Activated CD8-positive, alpha-beta memory T cell treated with anti-CD3 and anti-CD28 coated beads, Interleukin-2, amount 50 U/mL, for 48 hours (primary cell): ENCODE data around the gene CD68.
A peak's percentile ranks its signal among the peaks of the same experiment; 100 is the strongest.
"Not testable (repeated sequence)": the region's sequence is repeated elsewhere in the genome, so short reads cannot be mapped to it uniquely, and the experiment has no call there.

Experiments used
- DNase-seq: peaks from one replicate; pipeline ENCODE4 v3.0.0-alpha.2; 2020

Gene CD68

GRCh38 chr17:7614425-7615264 is 35.2 kb downstream of the CD68 start, which contains the start of gene FXR2:
Gene FXR2, minus strand, starts transcription at chr17:7614897. Its CDS starts 365 bp downstream, at chr17:7614532.
- DNase-seq, result peak; percentile 98

DNA sequence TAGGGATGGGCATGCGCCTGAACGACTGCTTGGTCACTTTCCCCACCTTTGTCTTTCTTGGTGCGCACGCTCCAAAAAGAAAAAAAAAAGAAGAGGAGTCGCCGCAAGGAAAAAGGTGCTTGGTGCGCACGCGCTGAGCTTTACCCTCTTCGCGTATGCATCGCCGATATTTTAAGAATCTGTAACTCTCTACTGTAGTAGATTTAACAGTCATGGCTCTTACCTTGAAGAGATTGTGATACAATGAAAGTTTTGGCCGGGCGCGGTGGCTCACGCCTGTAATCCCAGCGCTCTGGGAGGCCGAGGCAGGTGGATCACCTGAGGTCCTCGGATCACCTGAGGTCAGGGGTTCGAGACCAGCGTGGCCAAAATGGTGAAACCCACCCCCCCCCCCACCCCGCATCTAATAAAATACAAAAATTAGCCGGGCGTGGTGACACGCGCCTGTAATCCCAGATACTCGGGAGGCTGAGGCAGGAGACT is 35.9 kb downstream of the CD68 start:
- DNase-seq, result no peak

DNA sequence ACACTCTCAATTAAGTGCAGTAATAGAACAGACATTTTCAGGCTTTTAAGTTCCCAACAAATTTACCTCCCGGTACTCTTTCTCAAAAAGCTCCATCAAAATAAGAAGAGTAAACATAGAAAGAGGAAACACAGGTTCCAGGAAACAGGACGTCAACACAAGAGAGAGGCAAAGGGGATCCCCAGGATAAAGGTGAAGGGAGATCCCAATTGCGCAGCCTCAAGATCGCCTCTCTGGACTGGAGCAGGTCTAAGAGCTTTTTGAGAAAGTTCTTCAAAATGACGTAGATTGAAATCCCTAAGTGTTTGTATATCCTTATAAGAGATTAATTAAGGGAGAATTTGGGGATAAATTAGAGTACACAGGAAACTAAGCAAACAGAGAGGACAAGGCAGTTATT is 39.2 kb downstream of the CD68 start:
- DNase-seq, result no peak

DNA sequence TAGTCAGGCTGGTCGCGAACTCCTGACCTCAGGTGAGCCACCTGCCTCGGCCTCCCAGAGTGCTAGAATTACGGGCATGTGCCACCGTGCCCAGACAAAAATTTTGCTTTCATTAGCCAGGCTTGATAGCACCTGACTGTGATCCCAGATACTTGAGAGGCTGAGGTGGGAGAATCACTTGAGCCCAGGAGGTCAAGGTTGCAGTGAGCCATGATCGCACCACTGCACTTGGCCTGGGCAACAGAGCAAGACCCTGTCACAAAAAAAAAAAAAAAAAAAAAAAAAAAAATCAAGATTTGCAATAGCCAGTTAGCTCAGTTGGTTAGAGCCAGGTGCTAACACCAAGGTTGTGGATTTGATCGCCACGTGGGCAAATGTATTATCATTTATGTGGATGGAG is 41.4 kb downstream of the CD68 start:
- DNase-seq, result no peak

- no peak for DNase-seq
Observed at GRCh38 chr17:7623661-7624060, 44.2 kb downstream of the CD68 start.

DNA sequence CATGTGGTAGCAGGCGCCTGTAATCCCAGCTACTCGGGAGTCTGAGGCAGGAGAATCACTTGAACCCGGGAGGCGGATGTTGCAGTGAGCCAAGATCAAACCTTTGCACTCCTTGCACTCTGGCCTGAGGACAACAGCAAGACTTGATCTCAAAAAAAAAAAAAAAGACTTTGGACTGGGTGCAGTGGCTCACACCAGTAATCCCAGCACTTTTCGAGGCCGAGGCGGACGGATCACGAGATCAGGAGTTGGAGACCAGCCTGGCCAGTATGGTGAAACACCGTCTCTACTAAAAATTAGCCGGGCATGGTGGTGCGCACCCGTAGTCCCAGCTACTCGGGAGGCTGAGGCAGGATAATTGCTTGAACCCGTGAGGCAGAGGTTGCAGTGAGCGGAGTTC is 46.3 kb downstream of the CD68 start:
- DNase-seq, result not testable (repeated sequence)

GRCh38 chr17:7626307-7626706 is 46.9 kb downstream of the CD68 start:
- DNase-seq, result no peak

DNA sequence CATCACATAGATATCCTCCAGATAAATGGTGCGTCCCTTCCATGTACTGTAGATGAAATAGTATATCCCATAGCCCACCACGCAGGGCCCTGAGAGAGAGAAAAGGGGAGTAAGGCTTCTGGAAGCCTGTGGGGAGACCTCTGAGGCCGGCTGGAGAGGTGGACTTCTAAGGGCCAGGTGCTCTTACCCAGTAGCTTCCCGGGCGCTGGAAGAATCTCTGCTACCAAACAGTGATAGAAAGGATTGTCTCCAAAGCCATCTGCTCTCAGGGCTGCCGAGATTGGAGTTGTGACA is 47.5 kb downstream of the CD68 start:
- DNase-seq, result no peak

DNA sequence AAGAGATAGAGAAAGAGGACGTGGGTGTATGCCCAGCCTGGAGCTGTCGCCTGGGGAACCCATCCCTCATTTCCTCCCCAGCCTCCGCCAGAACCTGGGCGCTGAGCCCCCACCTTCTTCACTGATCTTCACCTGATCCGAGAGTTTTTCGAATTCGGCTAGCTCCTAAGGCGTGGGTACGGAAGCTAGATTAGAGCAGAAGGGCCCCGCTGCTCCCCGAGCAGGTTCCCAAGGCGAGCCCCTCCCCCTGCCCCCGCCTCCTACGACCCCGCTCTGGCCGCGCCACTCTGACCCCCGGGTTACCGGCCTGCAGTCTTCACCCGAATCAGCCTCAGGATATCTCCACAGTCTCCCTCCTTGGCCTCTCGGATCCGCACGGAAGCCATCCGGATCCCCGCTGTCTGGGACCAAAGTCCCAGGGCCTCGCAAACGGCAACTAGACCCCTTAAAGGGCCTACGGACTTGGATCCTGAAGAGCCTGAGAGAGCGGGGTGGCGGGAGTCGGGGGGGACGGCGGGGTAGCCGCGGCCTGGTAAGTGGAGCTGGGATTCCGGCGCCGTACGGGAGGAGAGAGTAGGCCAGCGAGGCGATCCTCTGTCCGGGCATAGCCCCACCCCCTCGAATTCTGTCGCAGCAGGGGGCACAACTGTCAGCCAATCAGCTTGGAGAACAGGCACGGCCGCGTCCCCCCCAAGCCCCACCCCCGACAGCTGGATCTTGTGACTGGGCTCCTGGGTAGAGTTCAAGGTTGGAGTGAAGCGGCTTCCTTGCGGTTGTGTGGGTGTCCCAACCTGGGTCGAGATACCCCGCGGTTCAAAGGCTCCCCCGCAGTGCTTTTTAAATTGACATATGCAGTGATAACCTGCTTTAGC is 48.0 kb downstream of the CD68 start, which contains the start of gene SAT2:
SAT2 (minus strand) TSS at position 572 of the 872 bp plus-strand sequence; CDS start at position 386, 186 bp downstream.
- peak; percentile 88 for DNase-seq

DNA sequence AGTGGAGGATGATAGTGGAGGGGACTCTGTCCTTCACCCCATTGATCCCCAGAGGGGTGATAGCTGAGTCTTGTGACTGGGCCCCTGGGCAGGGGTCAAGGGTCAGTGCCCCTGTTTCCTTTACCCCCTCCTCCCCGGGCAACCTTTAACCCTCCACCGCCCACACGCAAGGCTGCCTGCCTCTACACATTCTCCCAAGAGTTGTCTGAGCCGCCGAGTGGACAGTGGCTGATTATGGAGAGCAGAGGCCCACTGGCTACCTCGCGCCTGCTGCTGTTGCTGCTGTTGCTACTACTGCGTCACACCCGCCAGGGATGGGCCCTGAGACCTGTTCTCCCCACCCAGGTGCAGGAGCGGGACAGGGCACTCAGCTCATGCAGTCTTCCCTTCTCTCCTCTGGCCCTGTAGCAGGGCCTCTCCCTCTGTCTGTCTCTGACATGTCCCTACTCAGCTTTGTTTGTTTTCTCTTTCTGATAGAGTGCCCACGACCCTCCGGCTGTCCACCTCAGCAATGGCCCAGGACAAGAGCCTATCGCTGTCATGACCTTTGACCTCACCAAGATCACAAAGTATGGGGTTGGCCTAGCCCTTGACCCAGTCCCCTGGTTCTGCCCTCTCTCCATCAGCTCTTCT is 50.6 kb downstream of the CD68 start, which contains the start of gene SHBG:
SHBG (plus strand) TSS at position 197 of the 633 bp plus-strand sequence; CDS start at position 235, 38 bp downstream.
- no peak for DNase-seq
